HG02852 (cell line): ENCODE results near the gene HDAC10.

ENCODE experiments used
- ATAC-seq: cut with Tn5 transposase; IDR thresholded peaks from one replicate; pipeline ENCODE4 v1.9.1; 2021; ENCODE audit warnings: mild to moderate bottlenecking, moderate library complexity; ENCODE audit not compliant: unreplicated experiment

Gene HDAC10

GRCh38 chr22:50250555-50251476, at the start of gene HDAC10:
Gene HDAC10 (minus strand): TSS chr22:50251265. CDS start chr22:50251032, 233 bp downstream.
- peak; percentile 58 for ATAC-seq

DNA sequence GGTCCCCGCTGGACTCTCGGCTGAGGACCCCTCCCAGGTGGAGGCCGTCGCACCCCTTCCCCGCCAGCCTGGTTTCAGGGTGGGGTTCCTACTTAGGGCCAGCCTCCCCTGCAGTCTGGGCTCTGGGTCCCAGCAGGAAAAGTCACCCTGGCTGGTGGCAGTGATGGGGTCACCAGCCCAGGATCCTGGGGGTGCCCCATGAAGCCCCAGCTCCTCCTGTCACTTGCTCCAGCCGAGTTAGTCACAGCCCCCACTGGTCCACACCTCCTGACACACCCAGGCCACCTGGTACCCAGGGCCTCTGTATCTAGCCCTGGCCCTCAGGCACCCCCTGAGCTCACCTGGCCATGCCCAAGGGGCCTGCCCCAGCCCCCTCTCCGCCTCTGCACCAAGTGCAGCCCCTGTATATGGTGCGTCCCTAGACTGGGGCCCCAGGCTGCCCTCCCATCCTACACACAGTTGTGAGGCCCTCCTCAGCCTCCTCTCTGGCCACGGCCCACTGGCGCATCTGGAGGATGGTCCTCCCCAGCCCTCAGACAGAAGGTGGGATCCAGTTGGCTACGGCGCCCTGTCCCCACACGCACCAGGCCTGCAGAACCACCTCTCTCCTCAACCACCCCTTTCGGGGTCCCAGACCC, 49.7 kb upstream of the HDAC10 start:
- ATAC-seq = no peak

GRCh38 chr22:50299785-50300619, 48.9 kb upstream of the HDAC10 start:
- no peak for ATAC-seq

GRCh38 chr22:50298937-50299784, 48.1 kb upstream of the HDAC10 start:
- ATAC-seq = no peak

GRCh38 chr22:50298266-50298637, 47.2 kb upstream of the HDAC10 start:
- no peak for ATAC-seq

GRCh38 chr22:50297510-50298265, 46.6 kb upstream of the HDAC10 start:
- ATAC-seq = no peak

DNA sequence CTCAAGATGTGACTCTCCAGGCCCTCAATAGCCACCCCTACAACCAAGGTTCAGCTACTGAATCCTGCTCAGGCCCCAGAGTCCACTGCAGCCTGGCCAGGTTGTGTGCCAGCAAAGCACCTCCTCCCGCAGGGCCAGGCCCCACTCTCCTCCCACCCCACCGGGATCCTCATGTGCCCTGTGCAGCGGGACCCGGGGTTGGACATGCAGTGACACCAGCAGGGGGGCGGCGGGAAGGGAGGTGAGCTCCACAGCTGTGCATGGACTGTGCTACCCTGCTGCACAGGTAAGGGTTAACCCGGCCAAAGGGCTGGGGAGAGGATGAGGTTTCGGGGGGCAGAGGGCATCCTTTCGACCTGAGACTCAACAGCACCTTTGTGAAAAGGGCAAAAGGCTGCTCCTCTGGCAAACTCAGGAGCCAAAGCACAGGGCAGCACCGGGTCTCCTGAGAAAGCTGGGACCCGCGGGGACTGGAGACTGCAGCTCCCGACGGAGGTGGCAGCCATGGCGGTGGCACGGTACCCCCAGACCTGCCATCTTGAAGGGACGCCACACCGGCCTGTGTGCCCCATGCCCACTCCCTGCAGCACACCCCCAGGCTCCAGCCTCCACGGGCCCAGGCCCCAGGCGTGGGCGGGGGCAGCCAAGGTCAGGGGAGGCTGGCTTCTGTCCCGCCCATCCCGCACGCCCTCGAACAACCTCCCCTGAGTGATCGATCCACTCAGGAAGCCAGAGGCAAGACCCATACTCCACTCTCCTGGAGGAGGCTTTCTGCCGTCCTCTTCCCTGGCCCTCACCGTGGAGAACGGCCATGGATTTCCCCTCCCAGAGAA, 45.8 kb upstream of the HDAC10 start:
- no peak for ATAC-seq

DNA sequence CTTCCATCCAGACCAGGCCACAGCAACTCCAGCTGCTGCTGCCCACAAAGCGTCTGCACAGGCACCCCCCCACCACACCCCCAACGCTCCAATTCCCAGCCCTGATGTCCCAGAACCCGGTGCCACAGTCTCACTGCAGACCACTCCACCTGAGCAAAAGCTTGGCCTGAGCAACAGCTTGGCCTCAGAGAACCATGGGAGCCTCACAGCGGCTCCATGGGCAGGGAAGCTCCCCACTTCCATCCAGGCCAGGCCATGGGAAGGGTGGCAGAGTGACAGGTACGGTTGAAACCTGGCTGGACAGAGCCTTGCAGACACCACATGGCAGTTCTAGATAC, 43.2 kb upstream of the HDAC10 start:
- ATAC-seq = no peak

GRCh38 chr22:50293441-50294318, 42.6 kb upstream of the HDAC10 start:
- ATAC-seq = no peak

DNA sequence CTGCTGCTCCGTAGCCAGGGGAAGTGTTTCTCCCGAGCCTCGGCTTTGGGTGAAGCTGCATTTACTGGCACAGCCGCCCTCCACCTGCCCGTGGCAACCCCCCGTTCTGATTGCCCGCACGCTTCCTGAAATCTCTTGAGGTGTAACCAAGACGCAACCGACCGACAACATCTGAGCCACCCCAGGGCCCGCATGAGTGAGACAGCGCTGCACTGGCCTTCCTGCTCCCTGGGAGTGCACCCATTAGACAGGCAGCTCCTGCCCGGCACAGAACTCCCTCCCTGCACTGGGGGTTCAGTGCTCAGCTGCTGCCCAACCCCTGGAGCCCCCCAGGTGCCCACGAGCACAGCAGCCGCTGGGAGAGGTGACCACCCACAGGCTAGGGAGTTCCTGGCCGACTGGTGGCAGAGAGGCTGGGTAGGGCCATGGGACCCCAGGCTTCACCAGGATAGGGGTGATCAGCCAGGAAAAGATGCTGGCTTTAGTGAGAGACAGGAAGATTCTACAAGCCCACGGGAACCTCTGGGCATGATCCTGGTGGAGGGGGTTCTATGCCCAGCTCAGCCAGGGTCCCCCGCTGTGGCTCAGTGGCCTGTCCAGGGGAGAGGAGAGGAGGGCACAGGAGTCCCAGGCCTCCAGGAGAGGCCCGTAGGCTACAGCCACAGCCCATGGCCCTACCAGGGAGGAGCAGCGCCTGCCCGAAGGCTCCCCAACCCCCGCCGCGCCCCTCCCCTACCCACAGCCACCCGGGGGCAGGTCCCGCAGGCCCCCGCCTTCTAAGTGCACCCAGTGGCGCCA, 41.8 kb upstream of the HDAC10 start:
- no peak for ATAC-seq

- no peak for ATAC-seq
Observed at GRCh38 chr22:50289942-50290630, 39.0 kb upstream of the HDAC10 start.

GRCh38 chr22:50289151-50289941, 38.3 kb upstream of the HDAC10 start:
- ATAC-seq = no peak

DNA sequence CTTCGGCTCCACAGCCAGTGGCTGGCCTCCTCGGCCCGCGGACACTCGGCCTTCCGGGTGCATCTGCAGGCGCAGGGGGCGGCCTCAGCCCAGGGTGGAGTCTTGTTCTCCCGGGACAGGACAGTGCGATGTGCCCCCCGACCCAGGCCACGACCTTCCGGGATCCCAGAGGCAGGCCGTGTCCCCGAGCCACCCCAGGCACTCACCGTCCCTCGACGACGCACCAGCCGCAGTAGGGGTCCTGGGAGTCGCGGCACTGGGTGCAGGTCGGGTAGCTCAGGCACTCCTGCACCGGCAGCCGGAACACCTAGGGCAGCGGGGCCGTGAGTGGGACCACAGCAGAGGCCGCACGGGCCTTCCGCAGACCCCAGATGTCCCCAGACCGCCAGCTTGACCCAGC, 36.7 kb upstream of the HDAC10 start:
- ATAC-seq = no peak

DNA sequence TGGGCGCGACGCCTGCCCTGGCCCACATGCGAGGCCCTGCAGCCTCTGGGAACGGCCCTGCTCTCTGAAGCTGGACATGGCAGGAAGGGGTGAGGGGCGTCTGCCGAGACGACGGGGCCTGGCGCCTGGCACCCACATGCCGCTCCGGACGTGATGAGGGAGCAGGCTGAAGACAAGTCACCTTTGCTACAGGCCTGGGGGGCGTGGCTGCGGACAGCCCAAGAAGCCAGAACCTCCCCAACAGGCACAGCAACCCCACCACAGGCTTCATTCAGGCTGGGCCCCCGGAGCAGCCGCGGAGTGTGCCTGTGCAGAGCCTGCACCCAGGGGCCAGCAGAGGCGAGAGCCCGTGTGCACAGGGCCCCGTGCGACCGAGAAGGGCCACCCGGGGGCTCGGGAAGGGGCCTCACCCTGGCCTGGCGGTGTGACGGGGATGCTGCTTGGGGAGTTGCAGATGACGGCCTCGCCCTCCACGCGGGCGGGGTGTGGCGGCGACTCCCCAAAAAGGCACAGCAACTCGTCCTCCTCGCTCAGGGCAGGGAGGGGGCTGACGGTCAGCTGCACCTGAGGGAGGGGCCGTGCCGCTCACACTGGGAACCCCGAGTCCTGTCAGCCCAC, 35.7 kb upstream of the HDAC10 start:
- ATAC-seq = no peak

DNA sequence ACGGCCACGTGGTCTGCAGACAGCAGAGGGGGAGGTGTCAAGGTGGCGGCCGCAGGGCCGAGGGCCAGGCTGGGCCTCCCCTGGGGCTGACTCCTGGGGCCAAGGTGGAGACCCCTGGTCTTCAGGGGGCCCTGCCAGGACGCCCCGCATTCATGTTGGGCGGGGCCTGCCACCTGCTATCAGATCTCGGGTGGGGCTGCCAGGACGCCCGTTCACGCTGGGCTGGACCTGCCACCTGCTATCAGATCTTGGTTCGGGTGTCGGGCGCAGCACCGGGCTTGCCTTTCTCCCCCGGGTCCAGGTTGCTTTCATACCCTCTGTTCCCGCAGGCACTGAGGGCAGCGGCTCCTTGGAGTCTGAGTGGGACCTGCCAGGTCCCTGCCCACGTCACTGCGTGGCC, 35.2 kb upstream of the HDAC10 start:
- ATAC-seq = no peak
